ENCODE results near the gene LIMCH1.
"Not testable (repeated sequence)": the region's sequence is repeated elsewhere in the genome, so short reads cannot be mapped to it uniquely, and the experiment has no call there.

Gene LIMCH1

DNA sequence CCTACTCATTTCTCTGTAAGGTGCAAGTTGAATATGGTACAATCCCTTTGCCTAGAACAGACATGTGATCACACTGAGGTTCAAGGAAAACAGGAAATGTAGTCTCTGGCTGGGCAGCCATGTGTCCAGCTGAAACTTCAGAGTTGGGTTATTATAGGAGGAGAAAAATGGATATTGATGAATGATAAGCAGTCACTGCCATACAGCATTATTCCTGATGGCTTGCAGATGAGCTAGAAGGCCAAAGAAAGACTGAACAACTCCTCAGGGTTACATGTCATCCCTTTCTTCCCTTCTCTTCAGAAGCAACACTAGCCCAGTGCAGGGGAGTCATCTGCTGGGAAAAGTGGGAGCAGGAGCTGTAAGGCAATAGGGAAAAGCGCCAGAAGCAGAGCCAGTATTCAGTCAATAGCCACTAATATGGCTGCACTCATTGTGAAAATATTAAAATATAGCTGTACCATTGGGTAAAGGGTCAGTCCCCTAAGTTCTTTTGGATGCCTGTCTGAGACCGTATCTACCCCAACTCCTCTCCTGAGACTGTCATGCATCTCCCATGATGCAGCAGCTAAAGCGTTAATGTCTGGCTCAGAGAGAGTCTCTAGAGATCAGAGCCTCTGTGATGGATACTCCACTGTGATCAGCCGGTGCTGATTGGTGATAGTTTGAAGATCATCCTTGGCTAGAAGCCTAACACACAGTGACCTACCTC, 190.1 kb downstream of the LIMCH1 start:
- no peak for DNase-seq (ENCODE audit: low spot score)

DNA sequence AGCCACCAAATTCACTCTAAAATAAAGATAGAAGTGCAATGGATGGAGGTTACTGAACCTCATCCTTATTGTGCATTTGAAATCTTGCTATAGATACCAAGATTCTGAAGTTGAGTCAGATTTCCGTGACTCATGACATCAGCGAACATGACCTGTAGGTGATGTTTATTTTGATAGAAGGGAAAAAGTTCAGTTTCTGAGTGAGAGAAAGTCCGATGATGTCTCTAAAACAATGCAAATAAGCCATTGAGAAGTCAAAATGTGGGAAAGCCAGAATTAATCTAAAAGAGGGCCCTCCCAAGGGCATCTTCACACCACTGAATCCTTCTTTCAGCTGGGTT, 190.6 kb downstream of the LIMCH1 start:
- no peak for DNase-seq (ENCODE audit: low spot score)

DNA sequence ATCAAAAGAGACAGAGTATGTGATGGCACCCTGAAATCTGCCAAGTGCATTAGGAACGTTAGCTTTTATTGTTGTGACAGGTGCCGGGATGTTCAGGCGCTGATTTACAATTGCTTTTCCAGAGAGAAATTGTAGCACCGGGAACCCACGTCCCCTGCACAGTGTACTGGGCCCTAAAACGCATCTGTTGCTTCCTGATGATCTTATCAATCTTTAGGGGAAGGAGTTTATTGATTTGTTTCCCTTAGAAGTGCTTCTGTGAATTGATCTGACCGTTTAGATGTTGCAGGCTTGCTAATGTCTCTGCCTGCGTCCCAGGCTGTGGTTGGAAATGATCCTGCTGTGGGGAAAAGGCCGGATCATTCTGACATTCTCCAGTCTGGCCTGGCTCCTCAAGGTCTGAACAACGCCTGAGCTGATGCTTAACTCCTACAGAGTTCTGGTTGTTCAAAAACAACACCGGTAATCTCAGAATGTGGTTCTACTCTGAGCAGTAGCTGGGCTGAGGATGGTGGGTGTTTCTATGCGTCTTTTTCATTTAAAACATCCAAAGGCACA, 193.7 kb downstream of the LIMCH1 start:
- no peak for DNase-seq (ENCODE audit: low spot score)

DNA sequence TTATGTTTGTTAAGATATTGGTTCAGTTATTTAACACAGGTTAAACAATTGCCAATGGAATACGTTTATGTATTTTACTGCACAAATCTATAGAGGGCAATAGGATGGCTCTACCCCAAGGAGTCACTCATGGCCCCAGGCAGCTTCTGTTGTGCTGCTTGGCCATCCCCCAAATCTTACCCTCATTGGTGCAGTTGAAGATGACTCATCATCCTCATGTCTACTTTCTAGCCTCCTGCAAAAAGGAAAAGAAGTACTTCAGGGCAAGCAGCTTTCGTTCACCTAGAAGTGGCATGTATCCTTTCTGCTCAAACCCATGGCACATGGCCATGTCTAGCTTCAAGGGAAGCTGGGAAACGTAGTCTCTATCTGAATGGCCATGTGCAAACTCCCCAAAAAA, 196.4 kb downstream of the LIMCH1 start:
- DNase-seq (ENCODE audit: low spot score), result no peak

DNA sequence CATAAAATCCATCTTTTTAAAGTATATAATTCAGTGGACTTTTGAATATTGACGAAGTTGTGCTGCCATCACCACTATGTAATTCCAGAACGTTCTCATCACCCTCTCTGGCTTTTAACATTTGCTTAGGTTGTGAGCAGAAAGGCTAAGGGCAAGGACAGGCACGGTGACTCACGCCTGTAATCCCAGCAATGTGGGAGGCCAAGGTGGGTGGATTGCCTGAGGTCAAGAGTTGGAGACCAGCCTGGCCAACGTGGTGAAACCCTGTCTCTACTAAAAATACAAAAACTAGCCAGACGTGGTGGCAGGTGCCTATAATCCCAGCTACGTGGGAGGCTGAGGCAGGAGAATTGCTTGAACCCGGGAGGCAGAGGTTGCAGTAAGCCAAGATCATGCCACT, 199.5 kb downstream of the LIMCH1 start:
- DNase-seq (ENCODE audit: low spot score), result not testable (repeated sequence)

DNA sequence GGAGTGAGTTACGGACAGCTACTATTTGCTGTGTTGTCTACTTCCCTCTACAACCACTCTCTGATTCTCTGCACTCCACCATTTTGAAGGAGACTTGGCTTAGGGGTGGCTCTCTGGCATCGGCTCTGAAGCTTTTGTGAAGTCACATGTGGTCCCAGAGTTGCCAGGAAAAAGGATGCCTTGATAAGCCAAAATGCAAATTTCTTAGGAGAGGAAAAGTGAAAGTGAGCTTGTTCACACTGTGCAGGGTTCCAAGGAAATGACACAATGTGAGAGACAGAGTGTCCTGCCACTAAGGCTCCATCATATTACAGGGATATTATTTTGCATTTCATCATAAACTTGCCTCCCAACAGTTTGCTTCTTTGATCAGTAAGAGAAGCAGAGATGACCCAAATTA, 203.4 kb downstream of the LIMCH1 start:
- no peak for DNase-seq (ENCODE audit: low spot score)

DNA sequence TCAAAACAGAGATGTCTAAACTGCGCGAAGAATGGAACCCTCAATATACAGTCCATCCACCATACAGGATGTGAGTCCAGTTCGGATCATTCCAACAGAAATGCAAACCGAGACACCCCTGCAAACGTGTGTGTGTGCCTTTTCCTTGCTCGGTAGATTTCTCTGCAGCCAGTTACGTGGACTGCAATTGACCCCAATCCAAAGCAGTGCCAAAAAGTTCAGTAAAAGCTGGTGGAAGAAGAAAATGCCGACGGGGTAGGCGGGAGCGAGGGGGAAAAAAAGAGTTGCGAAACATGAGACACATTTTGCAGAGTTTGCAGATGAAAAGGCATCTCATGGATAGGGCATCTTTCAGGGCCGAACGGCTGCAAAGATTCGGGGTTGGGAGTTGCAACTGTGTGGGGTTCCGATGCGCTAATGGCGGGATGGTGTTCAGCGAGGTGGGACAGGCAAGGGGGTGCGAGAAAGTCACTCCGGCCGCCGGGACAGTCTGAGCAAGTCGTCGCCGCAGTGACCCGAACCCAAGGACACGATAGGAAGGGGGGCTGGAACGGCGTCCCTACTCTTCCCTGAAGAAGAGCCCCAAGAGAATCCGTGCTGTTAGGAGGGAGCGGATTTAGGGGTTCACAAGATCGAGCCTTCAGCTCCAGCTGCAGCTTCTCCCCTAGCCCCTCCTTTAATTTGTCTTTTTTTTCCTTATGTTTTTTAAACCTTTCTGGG, 206.8 kb downstream of the LIMCH1 start:
- no peak for DNase-seq (ENCODE audit: low spot score)

DNA sequence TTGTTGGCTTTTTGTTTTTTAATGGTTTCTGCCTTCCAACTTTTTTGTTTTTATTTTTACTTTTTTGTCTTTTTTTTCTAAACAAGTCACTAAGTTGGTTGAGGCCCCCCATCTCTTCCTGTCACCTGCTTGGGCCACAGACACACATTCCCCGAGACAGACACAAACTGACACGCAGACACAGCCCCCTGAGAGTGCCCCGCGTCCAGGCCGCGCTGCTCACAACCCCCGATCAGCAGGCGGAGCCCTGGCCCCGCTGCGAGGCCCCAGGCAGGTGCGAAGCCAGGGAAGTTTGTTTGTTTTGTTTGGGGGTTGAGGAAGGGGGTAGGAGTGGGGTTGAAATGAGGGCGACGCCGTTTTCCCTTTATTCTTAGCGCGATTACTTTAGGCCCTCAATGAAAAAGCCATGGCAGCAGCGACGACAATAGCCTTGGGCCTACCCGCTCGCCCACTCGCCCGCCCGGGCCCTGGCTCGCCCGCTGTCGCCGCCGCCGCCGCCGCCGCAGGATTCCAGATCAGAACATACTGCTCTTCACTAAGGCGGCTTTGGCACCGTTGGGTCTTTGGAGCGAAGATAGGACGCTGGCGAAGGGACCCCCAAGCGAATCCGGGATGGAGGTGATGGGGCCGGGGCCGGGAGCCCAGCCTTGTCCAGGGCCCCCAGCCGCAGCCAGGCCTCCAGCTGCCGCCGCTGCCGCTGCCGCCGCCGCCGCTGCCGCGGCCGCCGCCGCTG, 207.5 kb downstream of the LIMCH1 start:
- DNase-seq (ENCODE audit: low spot score), result no peak

DNA sequence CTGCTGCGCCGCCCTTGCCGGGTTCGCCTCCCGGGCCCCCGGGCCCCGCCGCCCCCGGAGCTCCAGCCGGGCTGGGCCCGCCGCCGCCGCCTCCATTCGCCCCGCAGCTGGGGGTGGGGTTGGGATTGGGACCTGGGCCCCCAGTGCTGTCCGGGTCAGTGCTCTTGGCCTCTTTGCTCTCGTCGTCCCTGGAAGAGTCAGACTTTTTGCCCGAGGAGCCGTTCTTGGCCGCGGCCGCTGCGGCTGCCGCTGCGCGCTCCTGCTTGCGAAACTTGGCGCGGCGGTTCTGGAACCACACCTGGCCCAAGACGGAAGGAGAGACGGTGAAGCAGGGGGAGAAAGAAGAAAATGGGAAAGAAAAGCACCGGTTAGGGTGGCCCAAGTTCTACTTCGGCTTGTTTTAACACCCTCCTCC, 208.1 kb downstream of the LIMCH1 start:
- no peak for DNase-seq (ENCODE audit: low spot score)

DNA sequence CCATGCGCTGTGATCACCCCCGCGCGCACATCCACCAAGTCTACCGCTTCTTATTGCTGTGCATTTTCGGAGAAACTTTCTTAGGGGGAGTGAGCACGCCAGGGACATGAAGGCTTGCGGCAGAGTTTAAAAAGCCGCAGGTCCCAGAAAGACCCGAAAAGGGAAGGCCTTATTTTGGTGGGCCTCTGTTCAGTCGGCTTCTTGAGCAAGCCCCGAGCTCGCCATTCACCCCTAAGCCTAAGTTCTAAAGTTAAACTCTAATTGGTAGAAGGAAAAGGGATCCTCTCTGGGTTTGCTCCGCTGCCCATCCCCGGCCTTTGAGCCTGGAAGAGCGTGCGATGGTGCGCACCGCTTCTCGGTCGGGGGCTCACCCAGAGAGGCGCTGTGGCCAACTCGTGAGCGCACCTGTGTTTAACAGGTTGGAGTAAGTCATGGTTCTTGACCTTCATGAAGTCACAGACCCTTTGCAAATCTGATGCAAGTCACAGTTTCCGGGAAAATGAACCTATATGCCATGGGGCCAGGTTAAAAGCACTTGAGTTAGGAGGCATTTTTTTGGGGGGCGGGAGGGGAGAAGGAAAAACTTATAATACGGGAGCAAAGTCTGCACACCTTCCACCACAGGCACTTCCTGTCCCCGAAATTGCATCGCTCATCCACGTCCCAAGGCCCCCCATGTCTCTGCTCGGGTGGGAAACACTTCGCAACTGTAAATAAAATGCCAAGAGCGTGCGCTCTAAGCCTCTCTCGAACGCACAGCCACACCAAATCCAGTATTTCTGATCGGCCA, 208.7 kb downstream of the LIMCH1 start:
- no peak for DNase-seq (ENCODE audit: low spot score)

DNA sequence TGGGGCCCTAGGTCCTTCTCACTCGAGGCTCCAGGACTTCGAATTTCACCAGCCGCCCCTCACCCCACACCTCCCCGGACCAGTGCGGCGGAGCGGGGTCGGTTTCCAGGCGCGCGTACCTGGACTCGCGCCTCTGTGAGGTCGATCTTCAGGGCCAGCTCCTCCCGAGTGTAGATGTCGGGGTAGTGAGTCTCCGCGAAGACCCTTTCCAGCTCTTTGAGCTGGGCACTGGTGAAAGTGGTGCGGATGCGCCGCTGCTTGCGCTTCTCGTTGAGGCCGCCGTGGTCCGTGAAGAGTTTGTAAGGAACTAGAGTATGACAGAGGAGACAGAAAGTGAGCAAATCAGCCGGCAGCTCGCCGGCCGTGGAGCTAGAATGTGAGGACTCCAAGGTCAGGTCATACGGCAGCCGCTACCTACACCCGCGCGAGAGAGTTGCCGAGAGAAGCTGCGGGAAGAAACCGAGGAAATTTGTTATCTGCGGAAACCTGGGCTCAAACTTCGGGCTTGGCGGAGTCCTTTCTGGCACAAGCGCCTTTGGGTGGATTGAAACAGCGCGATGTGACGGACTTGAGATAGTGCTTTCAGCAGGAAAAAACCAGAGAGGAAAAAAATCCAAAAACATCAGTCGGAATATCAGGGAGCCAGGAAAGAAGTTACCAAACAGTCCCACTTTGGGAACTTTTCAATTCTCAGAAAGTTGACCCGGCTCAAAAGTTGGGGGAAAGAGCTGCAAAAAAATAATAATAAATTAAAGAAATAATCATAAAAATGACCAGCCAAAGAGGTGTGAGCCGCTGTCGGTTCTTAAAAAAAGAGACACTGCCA, 209.5 kb downstream of the LIMCH1 start:
- no peak for DNase-seq (ENCODE audit: low spot score)

DNA sequence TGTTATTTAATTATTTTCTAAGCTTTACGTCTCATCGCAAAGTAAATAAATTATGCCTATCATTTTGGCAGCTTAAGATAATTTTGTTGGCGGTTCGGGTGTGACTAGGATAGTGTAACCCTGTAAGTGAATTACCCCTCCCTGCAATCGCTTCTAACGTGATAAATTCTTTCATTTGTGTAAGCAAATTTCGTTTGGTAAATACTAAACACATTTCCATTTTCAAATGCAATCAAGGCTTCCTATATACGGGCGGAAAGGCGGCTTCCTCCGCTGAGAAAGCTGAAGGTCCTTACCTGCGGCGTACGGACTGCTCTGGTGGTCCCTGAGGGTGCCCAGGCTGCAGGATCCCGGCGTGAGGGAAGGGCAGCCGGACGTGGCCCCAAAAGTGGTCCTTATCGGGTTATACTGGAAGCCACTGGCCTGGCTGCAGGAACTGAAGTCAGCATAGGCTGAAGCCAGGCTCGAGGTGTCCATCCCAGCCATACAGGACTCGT, 210.2 kb downstream of the LIMCH1 start:
- no peak for DNase-seq (ENCODE audit: low spot score)

DNA sequence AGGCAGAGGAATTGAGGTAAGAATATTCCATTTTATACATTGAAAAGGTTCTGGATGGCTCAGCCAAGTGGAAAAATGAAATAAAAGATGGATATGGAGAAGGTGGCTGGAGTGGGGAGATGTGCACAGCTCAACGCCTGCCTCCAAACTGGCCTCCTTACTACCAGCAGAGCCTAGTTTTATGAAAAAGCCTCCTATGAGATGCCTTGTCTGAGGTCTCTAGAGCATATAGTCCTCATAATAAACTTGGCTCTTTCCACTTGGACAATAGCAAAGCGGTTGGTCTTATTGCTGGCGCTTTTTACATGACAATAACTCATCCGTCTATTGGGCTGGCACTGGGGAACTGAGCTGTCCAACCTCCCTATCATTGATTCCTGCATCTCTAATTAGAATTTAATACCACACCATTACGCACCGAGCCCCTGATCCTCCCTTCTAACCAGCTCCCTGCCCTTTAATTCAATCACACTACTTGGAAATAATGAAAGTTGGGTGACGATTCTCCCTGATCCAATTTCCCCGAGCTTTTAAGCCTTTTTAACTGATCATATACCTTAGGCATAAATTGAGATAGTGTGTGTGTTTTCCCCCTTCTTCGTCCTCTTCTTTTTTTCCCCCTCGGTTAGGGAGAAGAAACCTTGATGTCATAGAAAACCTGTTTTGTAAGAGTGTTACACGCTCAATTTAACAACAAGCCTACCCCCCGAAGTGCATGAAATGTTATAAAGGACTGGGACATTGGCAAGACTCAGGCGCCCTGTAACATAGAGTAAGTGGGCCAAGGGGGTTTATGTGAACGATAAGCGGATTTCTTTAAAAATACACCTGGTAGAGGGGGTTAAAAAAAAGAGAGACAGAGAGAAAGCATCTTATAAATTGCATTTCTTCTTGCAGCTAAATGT, 210.9 kb downstream of the LIMCH1 start, which contains the start of gene PHOX2B:
TSS of gene PHOX2B (minus strand) at position 155 of the 905 bp plus-strand sequence. CDS start at position 40, 115 bp downstream.
- no peak for DNase-seq (ENCODE audit: low spot score)

DNA sequence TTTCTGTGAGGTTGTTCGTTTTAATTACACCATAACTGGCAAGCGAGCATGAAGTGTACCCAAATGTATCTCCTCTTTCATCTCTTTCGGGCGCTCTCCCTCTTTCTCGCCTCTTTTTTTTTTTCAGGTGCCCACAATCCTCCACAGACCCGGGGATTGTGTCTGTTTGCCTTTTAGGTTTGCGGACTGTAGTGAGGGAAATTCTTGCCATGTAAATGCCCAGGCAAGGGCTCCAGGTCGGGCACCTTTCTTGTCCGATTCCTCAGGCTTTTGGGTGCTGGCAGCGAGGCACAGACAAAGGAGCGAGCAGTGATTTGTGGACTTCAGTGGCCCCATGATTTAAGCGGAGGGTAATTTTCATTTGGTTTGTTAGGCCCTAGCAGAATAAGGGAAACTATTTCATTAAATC, 211.7 kb downstream of the LIMCH1 start:
- DNase-seq (ENCODE audit: low spot score), result no peak
